IPS DF 4.7 (cell line): ENCODE data around the gene SH3D21.

Experiments
- DNase-seq: peaks from one replicate; pipeline ENCODE4 v3.0.0-alpha.2; 2013; ENCODE audit warnings: low spot score; ENCODE audit errors: extremely low read depth

Gene SH3D21

DNA sequence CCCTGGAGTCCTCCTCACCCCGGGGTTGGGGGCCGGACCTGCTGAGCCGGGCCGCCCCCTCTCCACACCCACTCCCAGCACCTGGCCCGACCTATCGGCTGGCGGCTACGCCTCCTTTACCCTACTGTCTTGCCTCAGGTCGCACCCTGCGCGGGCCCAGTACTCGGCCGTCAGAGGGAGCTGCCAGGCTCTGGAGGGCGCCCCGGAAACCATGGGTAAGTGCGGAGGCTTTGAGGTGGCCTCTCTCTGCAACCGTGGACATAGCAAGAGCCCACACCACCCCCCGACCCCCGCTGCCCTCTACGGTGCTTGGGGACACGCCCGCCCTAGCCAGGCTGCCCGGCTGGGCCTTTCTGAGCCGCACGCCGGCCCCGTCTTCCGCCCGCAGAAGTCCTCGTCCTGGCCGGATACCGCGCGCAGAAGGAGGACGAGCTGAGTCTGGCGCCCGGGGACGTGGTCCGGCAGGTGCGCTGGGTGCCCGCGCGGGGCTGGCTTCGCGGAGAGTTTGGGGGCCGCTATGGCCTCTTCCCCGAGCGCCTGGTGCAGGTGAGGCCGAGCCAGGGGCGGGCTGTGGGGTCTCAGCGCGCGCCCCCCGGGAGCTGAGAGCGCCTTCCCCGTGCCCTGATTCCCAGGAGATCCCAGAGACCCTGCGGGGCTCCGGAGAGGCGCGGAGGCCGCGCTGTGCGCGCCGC lies at the start of gene SH3D21:
Gene SH3D21, plus strand, starts transcription at position 159 of the 692 bp plus-strand sequence. Its CDS starts 53 bp downstream, at position 212.
- no peak for DNase-seq

DNA sequence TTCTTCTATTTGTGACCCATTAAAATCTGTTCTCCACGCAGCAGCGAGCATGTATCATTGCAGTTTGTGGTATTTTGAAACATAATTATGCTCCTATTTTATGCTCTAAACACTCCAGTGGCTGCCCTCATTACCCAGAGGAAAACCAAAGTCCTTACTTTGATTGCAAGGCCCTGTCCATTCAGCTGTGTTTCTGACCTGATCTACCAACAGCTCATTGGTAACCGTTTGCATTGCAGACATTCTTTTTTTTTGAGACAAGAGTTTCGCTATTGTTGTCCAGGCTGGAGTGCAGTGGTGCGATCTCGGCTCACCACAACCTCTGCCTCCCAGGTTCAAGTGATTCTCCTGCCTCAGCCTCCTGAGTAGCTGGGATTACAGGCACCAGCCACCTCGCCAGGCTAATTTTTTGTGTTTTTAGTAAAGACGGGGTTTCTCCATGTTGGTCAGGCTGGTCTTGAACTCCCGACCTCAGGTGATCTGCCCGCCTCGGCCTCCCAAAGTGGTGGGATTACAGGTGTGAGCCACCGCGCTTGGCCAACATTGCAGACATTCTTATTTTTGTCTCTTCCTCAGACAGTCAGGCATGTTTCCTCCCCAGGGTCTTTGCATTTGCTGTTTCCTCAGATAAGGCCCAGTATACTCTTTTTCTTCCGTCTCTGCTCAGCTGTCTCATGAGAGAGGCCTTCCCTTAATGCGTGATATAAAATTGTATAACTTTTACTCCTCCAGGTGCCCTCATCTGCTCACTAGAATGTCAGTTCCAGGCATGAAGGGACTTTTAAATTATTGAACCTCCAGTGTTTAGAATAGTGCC lies 49.4 kb upstream of the SH3D21 start:
- DNase-seq: no peak

DNA sequence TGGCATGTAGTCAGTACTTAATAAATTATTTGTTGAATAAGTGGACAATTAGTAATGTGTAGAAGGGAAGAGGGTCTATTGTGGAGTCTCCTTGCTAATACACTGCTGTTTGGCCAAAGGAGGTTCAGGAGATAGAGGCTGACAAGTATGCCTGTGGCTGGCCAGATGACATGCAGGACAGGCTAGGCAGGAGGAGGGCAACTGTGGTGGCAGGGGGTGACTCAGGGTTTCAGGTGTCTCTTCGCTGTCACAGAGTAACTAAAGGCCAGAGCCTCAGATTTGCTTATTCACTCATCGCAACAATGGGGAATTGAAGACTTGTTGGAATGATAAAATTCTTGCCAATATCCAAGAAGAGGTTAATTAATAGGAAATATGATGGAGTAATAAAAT lies 48.8 kb upstream of the SH3D21 start:
- DNase-seq: no peak

DNA sequence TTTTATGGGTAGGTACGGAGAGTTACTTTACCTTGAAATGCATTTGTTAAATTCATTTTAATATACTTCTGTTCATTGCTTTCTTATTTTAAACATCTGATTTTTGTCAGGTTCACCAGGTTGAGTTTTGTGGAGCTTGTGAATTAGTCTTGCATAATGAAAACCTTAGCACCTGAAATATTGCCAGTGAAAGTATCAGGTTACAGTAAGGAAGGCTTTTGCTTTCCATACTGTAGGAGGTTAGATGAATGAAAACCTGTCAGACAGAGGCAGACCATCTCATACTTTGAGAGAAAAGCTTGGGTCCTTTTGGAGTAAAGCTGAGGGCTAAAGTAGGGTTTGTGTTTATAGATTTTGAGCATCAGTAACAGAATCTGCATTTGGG lies 47.2 kb upstream of the SH3D21 start:
- DNase-seq: no peak

DNA sequence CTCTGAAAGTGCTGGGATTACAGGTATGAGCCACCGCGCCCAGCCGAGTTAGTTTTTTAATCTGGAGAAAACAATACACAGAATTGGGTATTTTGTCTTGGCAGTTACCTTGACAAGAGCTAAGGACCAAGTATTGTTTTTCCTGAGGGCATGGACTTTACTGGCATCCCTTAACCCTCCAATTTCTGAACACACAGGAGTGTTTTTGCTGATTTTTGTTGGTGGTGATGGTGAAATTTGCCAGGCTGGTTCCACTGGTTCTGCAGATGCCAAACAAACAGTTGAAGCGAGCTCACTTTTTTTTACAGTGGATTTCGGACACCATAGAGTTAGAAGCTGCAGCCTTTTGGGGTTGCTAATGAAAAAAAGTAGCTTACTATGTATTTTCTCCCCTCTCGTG lies 37.2 kb upstream of the SH3D21 start:
- DNase-seq: no peak

DNA sequence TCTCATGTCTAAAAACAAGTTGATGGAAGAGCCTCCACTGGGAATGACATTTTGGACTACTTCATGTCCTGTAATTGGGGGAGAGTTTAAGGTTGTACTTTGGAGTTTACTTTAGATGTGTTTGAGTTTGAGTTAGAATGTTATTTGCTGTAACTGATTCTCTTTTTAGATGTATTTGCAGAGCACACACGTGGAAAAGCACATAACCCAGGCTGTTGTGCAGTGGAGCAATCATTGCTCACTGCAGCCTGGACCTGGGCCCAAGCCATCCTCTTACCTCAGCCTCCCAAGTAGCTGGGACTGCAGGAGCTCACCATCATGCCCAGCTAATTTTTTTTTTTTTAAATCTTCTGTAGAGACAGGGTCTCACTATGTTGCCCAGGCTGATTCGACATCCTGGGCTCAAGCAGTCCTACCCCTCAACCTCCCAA lies 36.7 kb upstream of the SH3D21 start:
- no peak for DNase-seq

DNA sequence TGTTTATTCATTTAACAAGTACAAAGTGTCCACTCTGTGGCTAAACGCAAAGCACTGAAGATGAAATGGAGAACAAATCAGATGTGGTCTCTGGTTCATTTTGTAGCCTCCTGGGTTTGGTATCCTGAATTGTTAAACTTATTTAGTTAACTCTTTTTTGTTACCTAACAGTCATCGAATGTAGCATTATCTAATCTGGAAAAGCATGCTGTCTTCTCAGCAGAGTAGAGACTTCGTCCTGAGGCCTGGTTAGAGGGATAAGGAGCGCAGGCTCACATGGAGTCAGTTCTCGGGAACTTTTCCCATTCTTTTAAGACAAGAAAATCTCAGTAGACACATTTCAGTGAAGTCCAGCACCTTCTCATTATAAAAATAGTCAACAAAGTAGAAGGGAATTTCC lies 33.1 kb upstream of the SH3D21 start:
- no peak for DNase-seq

DNA sequence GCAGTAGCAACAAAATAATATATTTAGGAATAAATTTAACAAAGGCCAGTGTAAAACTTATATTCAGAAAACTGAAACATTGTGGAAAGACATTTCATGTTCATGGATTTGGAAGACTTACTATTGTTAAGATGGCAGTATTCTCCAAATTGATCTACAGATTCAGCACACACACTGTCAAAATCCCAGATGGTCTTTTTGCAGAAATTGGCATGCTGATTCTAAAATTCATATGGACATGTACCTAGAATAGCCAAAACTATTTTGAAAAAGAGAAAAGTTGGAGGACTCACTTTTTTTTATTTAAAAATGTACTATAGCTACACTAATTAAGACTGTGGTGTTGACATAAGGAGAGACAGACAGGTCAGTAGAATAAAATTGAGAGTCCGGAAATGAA lies 32.0 kb upstream of the SH3D21 start:
- no peak for DNase-seq

DNA sequence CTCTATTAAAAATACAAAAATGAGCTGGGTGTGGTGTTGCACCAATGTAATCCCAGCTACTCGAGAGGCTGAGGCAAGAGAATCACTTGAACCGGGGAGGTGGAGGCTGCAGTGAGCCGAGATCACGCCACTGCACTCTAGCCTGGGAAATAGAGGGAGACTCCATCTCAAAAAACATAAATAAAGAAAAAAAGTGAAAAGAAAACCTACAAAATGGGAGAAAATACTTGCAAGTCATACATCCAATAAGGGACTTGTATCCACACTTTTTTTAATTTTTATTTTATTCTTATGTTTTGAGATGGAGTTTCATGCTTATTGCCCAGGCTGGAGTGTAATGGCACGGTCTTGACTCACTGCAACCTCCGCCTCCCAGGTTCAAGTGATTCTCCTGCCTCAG lies 29.5 kb upstream of the SH3D21 start:
- DNase-seq: no peak

DNA sequence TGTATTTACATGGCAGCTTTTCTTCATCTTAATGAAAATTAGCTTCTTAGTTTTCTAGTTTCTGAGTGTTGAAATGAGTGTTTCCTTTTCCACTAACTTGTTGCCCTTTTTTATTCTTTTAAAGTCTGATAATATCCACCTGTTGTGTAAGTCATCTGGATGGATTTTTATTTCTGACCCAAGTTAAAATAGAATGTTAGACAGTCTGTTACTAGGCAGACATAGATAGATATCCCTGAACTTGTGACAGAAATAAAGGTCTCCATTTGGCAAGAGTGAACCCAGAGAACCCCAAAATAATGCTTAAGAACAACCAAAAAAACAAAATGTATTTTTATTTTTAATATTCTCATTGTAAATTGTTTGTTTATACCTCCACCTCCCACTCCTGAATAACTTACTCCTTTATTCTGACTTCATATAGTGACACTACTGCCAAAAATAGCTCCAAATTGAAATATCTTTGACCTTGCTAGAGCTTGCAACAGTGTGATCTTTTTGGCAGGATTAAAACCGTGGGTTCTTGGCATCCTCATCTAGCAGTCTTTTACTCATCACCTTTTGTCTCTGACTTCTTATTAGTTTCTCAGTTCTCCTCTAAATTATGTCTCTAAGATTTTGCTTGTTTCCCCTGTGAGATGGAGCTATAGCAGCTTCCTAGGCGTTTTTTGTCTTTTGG lies 26.9 kb upstream of the SH3D21 start:
- no peak for DNase-seq

DNA sequence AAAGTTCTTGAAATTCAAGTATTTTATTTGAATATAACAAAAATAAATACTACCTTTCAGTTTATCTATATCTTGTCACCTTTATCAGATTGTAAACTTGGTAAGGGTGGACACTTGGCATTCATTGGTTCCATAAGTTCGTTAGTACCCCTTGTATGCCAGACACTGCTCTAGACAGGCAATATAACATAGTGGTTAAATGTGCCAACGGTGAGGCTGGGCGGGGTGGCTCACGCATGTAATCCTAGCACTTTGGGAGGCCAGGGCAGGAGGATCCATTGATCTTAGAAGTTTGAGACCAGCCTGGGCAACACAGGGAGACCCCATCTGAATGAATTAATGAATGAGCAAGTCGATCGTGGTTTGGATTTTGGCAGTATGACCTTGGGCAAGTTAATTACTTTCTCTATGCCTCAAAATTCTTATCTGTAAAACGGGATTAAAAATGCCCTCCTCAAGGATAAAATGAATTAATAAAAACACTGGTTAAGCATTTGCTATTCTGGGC lies 26.3 kb upstream of the SH3D21 start:
- DNase-seq: no peak

DNA sequence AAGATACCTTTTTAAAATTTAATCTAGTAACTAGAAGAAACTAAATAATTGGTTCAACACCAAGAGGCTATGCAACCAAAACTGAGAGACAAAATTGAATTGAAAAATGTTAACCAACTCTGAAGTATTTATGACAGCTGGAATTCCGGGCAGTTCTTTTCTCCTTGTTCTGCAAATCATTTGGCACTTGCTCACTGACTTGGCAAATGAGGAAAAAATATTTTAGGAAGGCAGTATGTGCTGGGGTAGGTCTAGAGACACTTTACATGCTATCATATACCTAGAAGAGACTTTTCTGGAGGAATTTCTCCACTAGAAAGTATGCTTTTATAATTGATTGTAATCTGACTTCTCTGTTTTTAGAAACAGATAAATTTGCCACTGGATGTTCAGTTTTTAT lies 22.1 kb upstream of the SH3D21 start:
- no peak for DNase-seq

DNA sequence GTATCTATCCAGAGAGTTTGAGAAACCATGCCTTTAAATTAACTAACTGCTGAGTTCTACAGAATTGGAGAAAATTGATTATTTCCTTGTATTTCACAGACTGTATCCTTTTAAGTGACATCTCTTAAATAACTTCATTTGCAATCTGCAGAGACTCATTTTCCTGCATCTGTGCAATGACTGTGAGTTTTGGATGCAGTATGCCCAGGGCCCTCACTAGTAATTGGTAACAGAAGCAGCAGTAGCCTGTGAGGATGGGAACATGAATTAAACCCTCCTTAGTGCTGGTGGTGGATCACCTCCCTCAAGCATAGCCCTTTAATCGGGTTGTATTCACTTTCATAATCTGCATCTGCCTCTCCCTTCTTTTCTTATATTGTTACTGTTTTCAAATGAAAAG lies 21.7 kb upstream of the SH3D21 start:
- no peak for DNase-seq

DNA sequence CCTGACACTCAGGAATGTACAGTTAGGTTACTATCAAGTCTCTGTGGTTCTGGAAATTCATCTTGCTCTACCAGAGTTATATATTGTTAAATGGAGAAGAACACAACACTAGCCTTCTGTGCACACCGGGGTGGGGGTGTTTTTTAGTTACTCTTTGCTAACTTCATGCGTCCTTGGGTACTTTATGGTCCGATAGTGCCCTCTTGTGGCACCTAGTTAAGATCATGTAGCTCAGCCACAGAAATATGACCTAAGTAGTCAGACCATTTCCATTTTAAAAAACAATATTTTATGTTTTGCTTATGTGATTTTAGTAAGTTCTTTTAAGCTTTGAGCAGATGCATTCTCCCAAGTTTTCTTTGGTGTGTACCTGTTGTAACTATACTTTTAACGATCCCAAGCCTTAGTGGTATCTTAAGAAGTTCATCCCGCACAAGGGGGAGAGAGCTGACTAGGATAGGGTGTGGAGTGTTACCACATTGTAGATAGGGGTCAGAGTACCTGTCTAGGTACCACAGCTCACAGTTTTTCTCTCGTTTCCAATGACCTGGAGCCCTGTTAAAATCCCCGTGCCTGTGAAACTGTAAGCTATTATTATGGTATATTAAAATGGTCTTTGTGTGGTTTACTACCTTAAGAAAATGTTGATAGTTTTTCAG lies 20.6 kb upstream of the SH3D21 start:
- DNase-seq: peak; percentile 60

DNA sequence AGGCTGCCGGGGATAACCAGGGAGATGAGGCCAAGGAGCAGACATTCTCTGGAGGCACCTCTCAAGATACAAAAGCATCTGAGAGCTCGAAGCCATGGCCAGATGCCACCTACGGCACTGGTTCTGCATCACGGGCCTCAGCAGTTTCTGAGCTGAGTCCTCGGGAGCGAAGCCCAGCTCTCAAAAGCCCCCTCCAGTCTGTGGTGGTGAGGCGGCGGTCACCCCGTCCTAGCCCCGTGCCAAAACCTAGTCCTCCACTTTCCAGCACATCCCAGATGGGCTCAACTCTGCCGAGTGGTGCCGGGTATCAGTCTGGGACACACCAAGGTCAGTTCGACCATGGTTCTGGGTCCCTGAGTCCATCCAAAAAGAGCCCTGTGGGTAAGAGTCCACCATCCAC lies 19.4 kb upstream of the SH3D21 start:
- no peak for DNase-seq

DNA sequence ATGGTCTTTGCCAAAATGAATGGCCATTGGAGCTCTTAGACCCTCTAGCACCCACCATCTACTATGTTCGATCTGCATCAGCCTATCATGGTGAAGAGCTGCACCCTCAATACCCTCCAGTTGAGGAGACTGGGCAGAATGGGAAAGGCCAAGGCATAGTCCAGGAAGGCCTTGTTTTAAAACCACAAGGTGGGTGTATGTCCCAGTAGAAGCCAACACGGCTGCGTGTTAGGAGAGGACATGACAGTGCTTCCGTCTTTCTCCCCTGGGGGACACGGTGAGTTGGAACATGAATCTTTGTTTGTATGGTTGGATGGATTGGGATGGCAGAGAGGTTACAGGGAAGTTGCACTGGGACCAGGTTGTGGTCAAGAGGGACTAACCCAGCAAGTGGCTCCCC lies 18.6 kb upstream of the SH3D21 start:
- no peak for DNase-seq

DNA sequence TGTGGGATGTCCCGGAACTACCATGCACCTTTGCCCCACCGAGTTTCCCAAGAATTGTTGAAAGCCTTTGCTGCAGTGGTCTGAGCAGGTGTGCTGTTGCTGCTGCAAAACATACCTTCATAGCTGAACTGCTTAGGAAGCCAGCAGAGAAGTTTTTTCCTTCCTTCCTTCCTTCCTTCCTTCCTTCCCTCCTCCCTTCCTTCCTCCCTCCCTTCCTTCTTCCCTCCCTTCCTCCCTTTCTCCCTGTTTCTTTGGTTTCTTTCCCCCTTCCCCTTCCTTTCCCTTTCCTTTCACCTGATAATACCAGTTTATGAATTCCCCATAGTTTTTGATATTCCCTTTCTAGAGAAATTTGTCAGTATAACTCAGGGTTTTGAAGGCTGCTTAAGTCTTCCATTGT lies 10.8 kb upstream of the SH3D21 start:
- DNase-seq: no peak

DNA sequence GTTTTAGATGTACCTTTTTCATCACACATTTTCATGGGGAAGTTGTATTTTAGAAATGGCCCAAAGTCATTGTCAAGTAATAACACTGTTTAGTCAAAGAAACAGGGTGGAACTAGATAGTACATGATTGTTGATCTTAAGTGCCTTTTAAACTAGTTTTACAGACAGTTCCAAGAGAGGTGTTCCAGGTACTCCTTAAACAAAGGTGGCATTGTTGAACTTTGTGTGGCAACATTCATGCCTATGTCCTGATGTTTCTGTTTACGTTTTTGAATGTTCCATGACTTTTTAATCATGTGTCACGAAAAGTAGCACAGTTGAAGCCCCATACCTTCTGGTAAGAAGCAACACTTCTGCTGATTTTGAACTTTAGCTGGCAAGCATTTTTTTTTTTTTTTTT lies 9.1 kb upstream of the SH3D21 start:
- no peak for DNase-seq

DNA sequence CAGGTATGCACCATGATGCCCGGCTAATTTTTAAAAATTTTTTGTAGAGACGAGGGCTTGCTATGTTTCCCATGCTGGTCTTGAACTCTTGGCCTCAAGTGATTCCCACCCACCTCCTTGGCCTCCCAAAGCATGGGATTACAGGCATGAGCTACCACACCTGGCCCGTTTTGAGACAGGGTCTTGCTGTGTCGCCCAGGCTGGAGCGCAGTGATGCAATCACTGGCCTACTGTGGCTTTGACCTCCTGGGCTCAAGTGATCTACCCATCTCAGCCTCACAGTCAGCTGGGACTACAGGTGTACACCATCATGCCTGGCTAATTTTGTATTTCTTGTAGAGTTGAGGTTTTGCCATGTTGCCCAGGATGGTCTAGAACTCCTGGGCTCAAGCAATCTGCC lies 7.5 kb upstream of the SH3D21 start:
- no peak for DNase-seq

DNA sequence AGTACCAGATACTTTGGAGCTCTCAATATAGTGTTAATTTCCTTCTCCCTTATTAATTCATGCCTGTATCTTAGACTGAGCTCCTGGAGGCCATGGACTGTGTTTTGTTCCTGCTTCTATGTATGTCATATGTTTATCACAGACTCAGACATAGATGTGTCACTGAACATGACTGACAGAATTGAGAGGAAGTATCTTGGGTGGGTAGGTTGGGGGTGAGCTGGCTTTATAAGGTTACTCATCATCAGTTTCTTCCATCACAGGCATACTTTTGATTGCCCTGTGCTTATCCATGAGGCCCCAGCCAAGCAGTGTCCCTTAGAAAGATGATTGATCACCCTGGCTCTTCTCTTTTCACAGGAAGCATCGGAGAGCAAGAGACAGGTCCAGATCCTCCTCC lies 5.6 kb upstream of the SH3D21 start:
- no peak for DNase-seq

DNA sequence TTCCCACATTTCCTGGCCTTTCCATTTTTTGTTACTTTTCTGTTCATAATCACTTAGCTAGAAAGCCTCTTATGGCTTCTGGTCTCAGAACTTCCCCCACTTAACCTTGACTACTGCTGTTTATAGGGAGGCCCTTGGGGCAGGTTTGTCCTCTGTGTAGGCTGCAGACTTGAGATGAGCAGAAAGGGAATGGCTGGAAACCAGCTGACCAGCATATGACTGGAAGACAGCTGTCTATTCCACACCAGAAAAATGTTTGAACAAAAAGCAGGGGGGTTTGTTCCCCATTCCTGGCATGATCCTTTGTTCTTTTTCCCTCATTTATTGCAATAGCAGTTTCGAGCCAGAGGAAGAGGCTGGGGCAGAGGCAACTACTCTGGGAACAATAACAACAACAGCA lies 4.9 kb upstream of the SH3D21 start:
- no peak for DNase-seq

DNA sequence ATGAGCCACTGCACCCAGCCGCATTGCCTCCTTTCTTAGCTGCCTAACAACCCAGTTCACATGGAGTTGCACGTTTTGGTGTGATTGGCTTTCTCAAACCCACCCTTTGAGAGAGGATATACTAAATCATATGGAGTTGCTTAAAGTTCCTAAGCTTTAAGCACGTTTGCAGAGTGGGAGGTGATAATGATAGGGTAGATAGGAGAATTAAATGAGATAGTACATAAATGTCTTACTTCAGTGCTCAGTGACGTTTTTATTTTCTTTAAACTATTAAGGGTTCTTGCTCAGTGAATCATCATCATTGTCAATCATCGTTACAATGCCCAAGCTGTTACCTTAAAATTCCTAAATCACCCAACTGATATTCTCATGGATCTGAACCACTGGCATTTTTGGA lies 2.9 kb upstream of the SH3D21 start:
- DNase-seq: no peak
